Mesothelial cell of epicardium (in vitro differentiated cells): ENCODE measurements around the gene PIGR. TPM values are rescaled to one million over a fixed set of nuclear protein-coding genes. Genes with fewer than 3 reads are reported as not detected.

Source experiments
- DNase-seq, 2 experiments: peaks; one replicate each; pipeline ENCODE4 v3.0.0; 2021; ENCODE audit warnings: low spot score in 2 of 2; ENCODE audit not compliant: unreplicated experiment in 2 of 2
- H3K27ac Mint-ChIP-seq: 2 replicates; pipeline ENCODE4 v1.8.0; 2021; ENCODE audit warnings: mixed read lengths
- H3K27me3 Mint-ChIP-seq: 2 replicates; pipeline ENCODE4 v1.8.0; 2021; ENCODE audit warnings: low read depth, mixed read lengths
- H3K36me3 Mint-ChIP-seq: 2 replicates; pipeline ENCODE4 v1.8.0; 2021; ENCODE audit warnings: mixed read lengths
- H3K4me1 Mint-ChIP-seq: 2 replicates; pipeline ENCODE4 v1.8.0; 2021; ENCODE audit warnings: mixed read lengths
- H3K4me3 Mint-ChIP-seq: 2 replicates; pipeline ENCODE4 v1.8.0; 2021; ENCODE audit warnings: mild to moderate bottlenecking, moderate library complexity, mixed read lengths
- H3K9me3 Mint-ChIP-seq: 2 replicates; pipeline ENCODE4 v1.8.0; 2021; ENCODE audit warnings: mixed read lengths
- CTCF ChIP-seq: fragments of 200-600 bp; sonication (generic); IDR thresholded peaks from one replicate; pipeline ENCODE4 v1.5.0; 2021; ENCODE audit warnings: antibody characterized with exemption; ENCODE audit not compliant: unreplicated experiment
- total RNA-seq: library from RNA; stranded (reverse); gene quantifications from 3 replicates; pipeline ENCODE4 v1.2.1, GENCODE V29; 2021

Gene PIGR
- not detected in 3 replicates for total RNA-seq

GRCh38 chr1:206946261-206946660 is at the start of gene PIGR:
PIGR (minus strand) TSS chr1:206946466; CDS start chr1:206940531, 5,935 bp downstream.
- Mint-ChIP-seq H3K4me1 (peaks cover 6% of the 10 kb centered on the region), H3K4me3 (no peak within 1 kb of the TSS), H3K27me3 (peaks cover 80% of the 10 kb centered on the region), H3K27ac (no peak within 1 kb of the TSS), H3K36me3 (no peaks in the 10 kb centered on the region), H3K9me3 (peaks cover 5% of the 10 kb centered on the region)
- no peak for TF ChIP-seq CTCF
- DNase-seq: no peak

GRCh38 chr1:206992790-206993189 is 46.5 kb upstream of the PIGR start:
- Mint-ChIP-seq H3K9me3 (no peaks in the 10 kb centered on the region), H3K27ac (no peak overlapping the region), H3K36me3 (no peaks in the 10 kb centered on the region), H3K27me3 (peaks cover 41% of the 10 kb centered on the region), H3K4me3 (no peak overlapping the region), H3K4me1 (peaks cover 3% of the 10 kb centered on the region)
- DNase-seq: no peak
- no peak for TF ChIP-seq CTCF

- H3K36me3 Mint-ChIP-seq: no peaks in the 10 kb centered on the region
- no peaks in the 10 kb centered on the region for H3K4me1 Mint-ChIP-seq
- DNase-seq: no peak
- H3K4me3 Mint-ChIP-seq: no peak overlapping the region
- no peak for TF ChIP-seq CTCF
- no peaks in the 10 kb centered on the region for H3K9me3 Mint-ChIP-seq
- peaks cover 72% of the 10 kb centered on the region for H3K27me3 Mint-ChIP-seq
- no peak overlapping the region for H3K27ac Mint-ChIP-seq
Measured at GRCh38 chr1:206987873-206988272, 41.6 kb upstream of the PIGR start.

GRCh38 chr1:206986885-206987284 is 40.6 kb upstream of the PIGR start:
- Mint-ChIP-seq H3K9me3 (no peaks in the 10 kb centered on the region), H3K27ac (no peak overlapping the region), H3K27me3 (peaks cover 79% of the 10 kb centered on the region), H3K4me1 (no peaks in the 10 kb centered on the region), H3K36me3 (no peaks in the 10 kb centered on the region), H3K4me3 (no peak overlapping the region)
- DNase-seq: no peak
- no peak for TF ChIP-seq CTCF

- no peaks in the 10 kb centered on the region for H3K4me1 Mint-ChIP-seq
- H3K27ac Mint-ChIP-seq: no peak overlapping the region
- DNase-seq: no peak
- no peaks in the 10 kb centered on the region for H3K36me3 Mint-ChIP-seq
- TF ChIP-seq CTCF: no peak
- H3K27me3 Mint-ChIP-seq: peaks cover 76% of the 10 kb centered on the region
- H3K4me3 Mint-ChIP-seq: no peak overlapping the region
- no peaks in the 10 kb centered on the region for H3K9me3 Mint-ChIP-seq
Measured at GRCh38 chr1:206986402-206986801, 40.1 kb upstream of the PIGR start.

- Mint-ChIP-seq H3K27ac (no peak overlapping the region), H3K36me3 (no peaks in the 10 kb centered on the region), H3K4me3 (no peak overlapping the region), H3K4me1 (no peaks in the 10 kb centered on the region), H3K9me3 (no peaks in the 10 kb centered on the region), H3K27me3 (peaks cover 81% of the 10 kb centered on the region)
- no peak for DNase-seq
- TF ChIP-seq CTCF: no peak
Measured at GRCh38 chr1:206985162-206985749, 39.0 kb upstream of the PIGR start.
